ENCODE data around the gene TBCK. TPM values are rescaled to one million over a fixed set of nuclear protein-coding genes. Genes with fewer than 3 reads are reported as not detected.

TBCK gene
- total RNA-seq, 1 experiment from 2014 or later = 28.6 TPM

- TF ChIP-seq, protein P1, sequence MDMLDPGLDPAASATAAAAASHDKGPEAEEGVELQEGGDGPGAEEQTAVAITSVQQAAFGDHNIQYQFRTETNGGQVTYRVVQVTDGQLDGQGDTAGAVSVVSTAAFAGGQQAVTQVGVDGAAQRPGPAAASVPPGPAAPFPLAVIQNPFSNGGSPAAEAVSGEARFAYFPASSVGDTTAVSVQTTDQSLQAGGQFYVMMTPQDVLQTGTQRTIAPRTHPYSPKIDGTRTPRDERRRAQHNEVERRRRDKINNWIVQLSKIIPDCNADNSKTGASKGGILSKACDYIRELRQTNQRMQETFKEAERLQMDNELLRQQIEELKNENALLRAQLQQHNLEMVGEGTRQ (CRISPR knock-in tag; IDR thresholded peaks at IDR 0.05) = no peak
- TF ChIP-seq ARID4B (CRISPR knock-in tag; IDR thresholded peaks at IDR 0.05; ENCODE audit: borderline replicate concordance) (no peak), JUN (CRISPR knock-in tag; IDR thresholded peaks at IDR 0.05) (no peak), FOXK1 (CRISPR knock-in tag; IDR thresholded peaks at IDR 0.05) (no peak), GTF2I (CRISPR knock-in tag; conservative IDR thresholded peaks at IDR 0.05) (no peak), MYBL2 (CRISPR knock-in tag; IDR thresholded peaks at IDR 0.05) (no peak), ZNF263 (CRISPR knock-in tag; IDR thresholded peaks at IDR 0.05; ENCODE audit: low read depth) (no peak), AFF4 (CRISPR knock-in tag; IDR thresholded peaks at IDR 0.05; ENCODE audit: borderline replicate concordance) (no peak), CTCF (IDR thresholded peaks at IDR 0.05) (no peak)
Measured at GRCh38 chr4:106095408-106095807, 220.6 kb downstream of the TBCK start (continued).

DNA sequence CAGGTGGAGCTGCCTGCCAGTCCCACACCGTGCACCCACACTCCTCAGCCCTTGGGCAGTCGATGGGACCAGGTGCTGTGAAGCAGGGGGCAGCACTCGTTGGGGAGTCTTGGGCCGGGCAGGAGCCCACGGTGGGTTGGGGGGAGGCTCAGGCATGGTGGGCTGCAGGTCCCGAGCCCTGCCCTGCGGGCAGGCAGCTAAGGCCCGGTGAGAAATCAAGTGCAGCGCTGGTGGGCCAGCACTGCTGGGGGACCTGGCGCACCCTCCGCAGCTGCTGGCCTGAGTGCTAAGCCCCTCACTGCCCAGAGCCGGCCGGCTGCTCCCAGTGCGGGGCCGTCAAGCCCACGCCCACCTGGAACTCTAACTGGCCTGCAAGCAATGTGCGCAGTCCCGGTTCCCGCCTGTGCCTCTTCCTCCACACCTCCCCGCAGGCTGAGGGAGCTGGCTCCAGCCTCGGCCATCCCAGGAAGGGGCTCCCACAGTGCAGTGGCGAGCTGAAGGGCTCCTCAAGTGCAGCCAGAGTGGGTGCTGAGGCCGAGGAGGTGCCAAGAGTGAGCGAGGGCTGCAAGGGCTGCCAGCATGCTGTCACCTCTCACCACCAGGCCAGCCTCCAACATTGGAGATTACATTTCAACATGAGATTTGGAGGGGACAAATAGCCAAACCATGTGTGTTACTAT lies 223.5 kb downstream of the TBCK start:
- ATAC-seq = no peak
- TF ChIP-seq, protein P2, sequence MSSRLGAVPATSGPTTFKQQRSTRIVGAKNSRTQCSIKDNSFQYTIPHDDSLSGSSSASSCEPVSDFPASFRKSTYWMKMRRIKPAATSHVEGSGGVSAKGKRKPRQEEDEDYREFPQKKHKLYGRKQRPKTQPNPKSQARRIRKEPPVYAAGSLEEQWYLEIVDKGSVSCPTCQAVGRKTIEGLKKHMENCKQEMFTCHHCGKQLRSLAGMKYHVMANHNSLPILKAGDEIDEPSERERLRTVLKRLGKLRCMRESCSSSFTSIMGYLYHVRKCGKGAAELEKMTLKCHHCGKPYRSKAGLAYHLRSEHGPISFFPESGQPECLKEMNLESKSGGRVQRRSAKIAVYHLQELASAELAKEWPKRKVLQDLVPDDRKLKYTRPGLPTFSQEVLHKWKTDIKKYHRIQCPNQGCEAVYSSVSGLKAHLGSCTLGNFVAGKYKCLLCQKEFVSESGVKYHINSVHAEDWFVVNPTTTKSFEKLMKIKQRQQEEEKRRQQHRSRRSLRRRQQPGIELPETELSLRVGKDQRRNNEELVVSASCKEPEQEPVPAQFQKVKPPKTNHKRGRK (CRISPR knock-in tag; IDR thresholded peaks at IDR 0.05; ENCODE audit: borderline replicate concordance) = no peak
- TF ChIP-seq ERG (CRISPR knock-in tag; IDR thresholded peaks at IDR 0.05) (no peak), E2F4 (CRISPR knock-in tag; IDR thresholded peaks at IDR 0.05; ENCODE audit: borderline replicate concordance, low read depth) (no peak), USF1 (CRISPR knock-in tag; IDR thresholded peaks at IDR 0.05) (no peak)
- Mint-ChIP-seq H3K27me3 (ENCODE audit: low read depth) (no peaks in the 10 kb centered on the region; the same call in 1 of the 2 replicates), H3K4me3 (no peak overlapping the region), H3K4me1 (peaks cover 13% of the 10 kb centered on the region), H3K9me3 (peaks cover 49% of the 10 kb centered on the region), H3K36me3 (peaks cover 54% of the 10 kb centered on the region), H3K27ac (no peak overlapping the region)
- no peak for DNase-seq (ENCODE audit: low spot score)
- CTCF ChIA-PET = no interaction called here
- POLR2A ChIA-PET = no interaction called here

Data from WTC11 (cell line).